ENCODE data around the gene RBBP8NL.

The RBBP8NL gene

GRCh38 chr20:62405108-62405980, 22.0 kb downstream of the RBBP8NL start:
- DNase-seq: no peak

GRCh38 chr20:62404761-62405107, 22.6 kb downstream of the RBBP8NL start:
- no peak for DNase-seq

- DNase-seq: no peak
Observed at GRCh38 chr20:62404112-62404665, 23.1 kb downstream of the RBBP8NL start.

GRCh38 chr20:62403331-62403730, 24.0 kb downstream of the RBBP8NL start:
- DNase-seq: no peak

- DNase-seq: no peak
Observed at GRCh38 chr20:62402456-62403150, 24.7 kb downstream of the RBBP8NL start.

GRCh38 chr20:62401331-62401779, 26.0 kb downstream of the RBBP8NL start:
- DNase-seq: no peak

GRCh38 chr20:62400541-62400940, 26.8 kb downstream of the RBBP8NL start:
- DNase-seq: no peak

GRCh38 chr20:62400021-62400420, 27.3 kb downstream of the RBBP8NL start:
- DNase-seq: no peak

GRCh38 chr20:62398120-62398821, 29.1 kb downstream of the RBBP8NL start:
- DNase-seq: no peak

GRCh38 chr20:62396367-62397239, 30.7 kb downstream of the RBBP8NL start:
- no peak for DNase-seq

- no peak for DNase-seq
Observed at GRCh38 chr20:62395311-62396242, 31.8 kb downstream of the RBBP8NL start.

- no peak for DNase-seq
Observed at GRCh38 chr20:62394248-62395245, 32.8 kb downstream of the RBBP8NL start.

GRCh38 chr20:62393830-62394229, 33.5 kb downstream of the RBBP8NL start:
- no peak for DNase-seq

- no peak for DNase-seq
Observed at GRCh38 chr20:62393335-62393665, 34.0 kb downstream of the RBBP8NL start.

- no peak for DNase-seq
Observed at GRCh38 chr20:62392621-62393334, 34.6 kb downstream of the RBBP8NL start.

GRCh38 chr20:62392077-62392418, 35.3 kb downstream of the RBBP8NL start:
- DNase-seq: no peak

GRCh38 chr20:62391165-62392076, 35.9 kb downstream of the RBBP8NL start:
- DNase-seq: no peak

All from stimulated activated CD4-positive, alpha-beta T cell treated with anti-CD3 and anti-CD28 coated beads, Interleukin-4, amount 100 ng/mL, for 24 hours (primary cell).